NOMO-1 treated with dmso at 0.1 percent for 144 hours (cell line): Measurements from ENCODE around the gene SLC43A3.

Experiments used
- DNase-seq: peaks from one replicate; lab custom pipeline; 2025; ENCODE audit not compliant: unreplicated experiment; lab: John Stamatoyannopoulos, UW

Gene SLC43A3

DNA sequence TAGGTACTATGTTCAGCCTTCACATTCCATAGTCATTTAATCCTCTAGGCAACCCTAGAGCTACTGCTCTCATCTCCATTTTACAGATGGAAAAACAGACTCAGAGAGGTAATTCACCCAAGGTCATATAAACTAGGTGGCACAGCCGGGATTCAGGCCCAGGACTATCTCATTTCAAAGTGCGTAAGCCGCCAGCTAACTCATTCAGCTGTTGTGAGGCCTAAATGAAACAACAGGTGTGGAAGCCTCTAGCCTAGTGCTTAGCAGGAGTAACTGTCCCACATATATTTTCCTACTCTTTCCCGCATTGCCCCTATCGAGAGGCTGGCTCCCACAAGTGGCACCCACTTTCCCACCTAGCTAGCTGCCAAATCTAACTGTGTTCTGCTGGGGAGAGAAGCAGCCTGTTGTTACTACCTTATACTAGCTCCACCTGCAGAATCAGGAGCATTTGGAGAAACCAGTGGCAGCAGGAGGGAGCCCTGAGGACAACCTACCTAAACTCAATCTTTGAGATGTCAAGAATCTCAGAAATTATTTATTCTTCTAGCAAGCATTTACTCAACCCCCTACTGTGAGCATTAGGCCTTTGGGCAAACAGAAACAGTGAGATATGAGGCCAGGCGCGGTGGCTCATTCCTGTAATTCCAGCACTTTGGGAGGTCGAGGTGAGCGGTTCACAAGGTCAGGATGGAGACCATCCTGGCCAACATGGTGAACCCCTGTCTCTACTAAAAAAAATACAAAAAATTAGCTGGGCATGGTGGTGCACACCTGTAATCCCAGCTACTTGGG lies 66.8 kb downstream of the SLC43A3 start:
- DNase-seq: no peak

DNA sequence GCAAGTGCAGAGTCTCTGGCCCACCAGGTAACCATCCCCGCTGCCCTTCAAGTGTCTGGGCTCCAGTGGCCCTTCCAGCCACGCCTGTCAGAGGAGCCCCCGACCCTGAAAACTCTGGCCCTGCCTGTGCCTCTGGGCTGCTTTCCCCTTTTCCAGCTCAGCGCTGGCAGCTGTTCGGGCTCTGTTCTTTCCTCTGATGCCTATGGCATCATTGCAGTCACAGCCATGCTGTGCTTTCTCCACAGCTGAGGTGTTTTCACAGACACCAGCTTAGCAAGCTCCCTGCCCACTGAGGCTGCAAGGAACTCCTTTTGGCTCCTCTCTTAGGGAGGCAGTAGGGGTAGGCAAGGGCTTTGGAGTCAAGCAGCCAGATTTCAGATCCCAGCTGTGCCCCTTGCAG lies 67.5 kb downstream of the SLC43A3 start:
- no peak for DNase-seq

DNA sequence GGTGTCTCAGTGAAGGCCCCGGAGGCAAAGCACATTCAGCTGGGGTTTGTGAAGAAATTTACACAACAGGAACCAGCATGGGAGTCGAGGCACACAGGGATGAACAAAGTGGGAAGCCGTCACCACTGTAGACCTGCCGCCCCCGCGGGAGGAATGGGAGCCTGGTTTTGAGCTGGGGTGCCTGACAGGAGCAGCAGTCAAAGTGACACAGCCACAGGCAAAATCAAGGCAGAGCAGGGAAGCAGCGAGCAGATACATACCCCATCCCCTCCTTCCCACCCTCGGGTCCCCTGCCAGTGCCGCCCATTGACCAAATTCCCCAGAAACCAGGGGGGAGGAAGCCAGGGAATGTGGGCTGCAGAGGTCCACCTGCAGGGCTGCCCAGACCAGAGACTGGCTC lies 67.9 kb downstream of the SLC43A3 start:
- DNase-seq: no peak

DNA sequence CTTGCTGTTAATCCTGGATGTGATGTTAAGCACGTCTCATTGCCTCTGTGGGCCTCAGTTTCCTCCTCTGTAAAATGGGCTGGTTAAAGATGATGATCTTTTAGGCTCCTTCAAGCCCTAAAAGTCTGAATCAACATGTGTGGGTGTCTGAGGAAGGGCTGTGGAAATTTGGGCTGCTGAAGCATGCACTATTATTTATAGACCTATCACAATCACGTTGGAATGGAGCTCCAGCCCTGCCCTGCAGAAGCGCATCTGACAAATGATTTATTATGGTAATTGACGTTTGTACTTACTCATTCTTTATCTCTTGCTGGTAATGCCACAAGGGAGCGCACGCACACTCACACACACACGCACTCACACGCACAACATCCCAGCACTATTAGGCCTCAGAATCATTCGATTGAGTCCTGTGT lies 68.4 kb downstream of the SLC43A3 start:
- DNase-seq: no peak

DNA sequence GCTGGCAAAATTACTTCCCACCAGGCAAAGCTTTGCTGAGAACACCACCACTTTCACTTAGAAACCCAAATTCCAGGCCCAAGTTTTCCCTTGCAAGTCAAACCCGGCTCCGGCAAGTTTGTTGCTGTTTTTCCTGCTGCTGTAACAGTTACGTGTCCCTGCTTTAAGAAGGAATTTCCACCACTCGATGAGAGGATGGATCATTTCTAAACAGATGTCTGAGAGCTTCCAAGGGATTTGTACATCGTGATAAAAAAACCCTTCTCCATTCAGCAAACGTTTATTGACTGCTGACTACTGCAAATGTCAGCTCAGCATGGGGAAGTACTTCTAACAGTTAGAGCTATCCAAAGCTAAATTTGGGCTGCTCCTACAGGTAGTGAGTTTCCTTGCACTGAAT lies 69.1 kb downstream of the SLC43A3 start:
- no peak for DNase-seq

DNA sequence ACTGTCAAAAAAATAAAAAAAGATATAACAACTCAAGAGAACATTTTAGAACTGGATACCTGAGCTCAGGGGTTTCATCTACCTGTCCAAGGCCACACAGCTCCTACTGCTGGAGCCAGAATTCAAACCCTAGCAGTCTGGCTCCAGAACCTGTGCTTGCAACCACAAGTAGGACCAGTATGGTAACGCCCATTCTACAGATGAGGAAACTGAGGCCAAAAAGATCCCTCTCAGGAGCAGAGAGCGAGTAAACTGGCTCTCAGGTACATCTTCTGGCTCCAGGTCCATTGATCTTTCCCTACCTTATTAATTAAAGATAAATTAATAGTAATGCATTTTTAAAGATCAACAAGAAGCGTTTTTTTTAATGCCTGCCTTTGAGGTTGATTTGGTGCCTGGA lies 69.6 kb downstream of the SLC43A3 start:
- no peak for DNase-seq
